GM04504 (cell line): Measurements from ENCODE around the gene RHOF.

Source experiments
- DNase-seq: peaks from one replicate; pipeline ENCODE4 v3.0.0-alpha.2; 2012; ENCODE audit warnings: low read depth

Gene RHOF, protein sequence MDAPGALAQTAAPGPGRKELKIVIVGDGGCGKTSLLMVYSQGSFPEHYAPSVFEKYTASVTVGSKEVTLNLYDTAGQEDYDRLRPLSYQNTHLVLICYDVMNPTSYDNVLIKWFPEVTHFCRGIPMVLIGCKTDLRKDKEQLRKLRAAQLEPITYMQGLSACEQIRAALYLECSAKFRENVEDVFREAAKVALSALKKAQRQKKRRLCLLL

DNA sequence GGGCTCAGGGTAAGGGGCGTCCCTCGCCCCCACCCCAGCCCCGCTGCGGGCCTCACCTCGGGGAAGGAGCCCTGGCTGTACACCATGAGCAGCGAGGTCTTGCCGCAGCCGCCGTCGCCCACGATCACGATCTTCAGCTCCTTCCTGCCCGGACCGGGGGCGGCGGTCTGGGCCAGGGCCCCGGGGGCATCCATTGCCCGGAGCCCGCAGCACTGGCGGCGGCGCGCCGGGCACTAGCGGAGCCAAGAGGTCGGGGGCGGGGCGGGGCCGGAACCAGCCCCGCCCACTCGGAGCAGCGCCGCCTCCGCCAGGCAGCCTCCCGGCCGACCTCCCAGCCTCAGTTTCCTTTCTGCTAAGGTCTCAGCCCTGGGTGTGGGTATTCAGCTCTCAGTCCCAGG lies at the start of gene RHOF:
Gene RHOF (minus strand): TSS at position 249 of the 398 bp plus-strand sequence. CDS start 55 bp downstream, at position 194.
- no peak for DNase-seq

DNA sequence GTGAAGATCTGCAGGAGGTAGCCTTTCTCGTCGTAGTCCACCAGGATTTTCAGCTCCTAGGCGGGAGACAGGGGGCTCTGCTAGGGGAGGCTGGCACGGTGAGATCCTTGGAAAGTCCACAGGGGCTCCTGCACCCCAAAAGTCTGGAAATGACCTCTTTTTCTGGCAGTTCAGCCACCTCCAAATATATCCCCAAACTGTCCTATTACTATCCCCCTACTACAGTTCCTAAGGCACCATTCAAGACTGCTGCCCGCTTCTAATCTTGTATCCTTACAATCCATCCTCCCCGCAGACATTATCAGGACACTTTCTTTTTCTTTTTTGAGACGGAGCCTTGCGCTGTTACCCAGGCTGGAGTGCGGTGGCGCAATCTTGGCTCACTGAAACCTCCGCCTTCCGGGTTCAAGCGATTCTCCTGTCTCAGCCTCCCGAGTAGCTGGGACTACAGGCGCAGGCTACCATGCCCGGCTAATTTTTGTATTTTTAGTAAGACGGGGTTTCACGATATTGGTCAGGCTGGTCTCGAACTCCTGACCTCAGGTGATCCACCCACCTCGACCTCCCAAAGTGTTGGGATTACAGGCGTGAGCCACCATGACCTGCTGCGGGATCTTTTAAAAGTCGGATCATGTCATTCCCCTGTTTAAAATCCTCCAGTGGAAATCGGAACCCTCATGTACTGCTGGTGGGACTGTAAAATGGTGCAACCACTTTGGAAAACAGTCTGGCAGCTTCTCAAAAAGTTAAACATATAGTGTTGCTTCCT lies 46.7 kb upstream of the RHOF start:
- no peak for DNase-seq

DNA sequence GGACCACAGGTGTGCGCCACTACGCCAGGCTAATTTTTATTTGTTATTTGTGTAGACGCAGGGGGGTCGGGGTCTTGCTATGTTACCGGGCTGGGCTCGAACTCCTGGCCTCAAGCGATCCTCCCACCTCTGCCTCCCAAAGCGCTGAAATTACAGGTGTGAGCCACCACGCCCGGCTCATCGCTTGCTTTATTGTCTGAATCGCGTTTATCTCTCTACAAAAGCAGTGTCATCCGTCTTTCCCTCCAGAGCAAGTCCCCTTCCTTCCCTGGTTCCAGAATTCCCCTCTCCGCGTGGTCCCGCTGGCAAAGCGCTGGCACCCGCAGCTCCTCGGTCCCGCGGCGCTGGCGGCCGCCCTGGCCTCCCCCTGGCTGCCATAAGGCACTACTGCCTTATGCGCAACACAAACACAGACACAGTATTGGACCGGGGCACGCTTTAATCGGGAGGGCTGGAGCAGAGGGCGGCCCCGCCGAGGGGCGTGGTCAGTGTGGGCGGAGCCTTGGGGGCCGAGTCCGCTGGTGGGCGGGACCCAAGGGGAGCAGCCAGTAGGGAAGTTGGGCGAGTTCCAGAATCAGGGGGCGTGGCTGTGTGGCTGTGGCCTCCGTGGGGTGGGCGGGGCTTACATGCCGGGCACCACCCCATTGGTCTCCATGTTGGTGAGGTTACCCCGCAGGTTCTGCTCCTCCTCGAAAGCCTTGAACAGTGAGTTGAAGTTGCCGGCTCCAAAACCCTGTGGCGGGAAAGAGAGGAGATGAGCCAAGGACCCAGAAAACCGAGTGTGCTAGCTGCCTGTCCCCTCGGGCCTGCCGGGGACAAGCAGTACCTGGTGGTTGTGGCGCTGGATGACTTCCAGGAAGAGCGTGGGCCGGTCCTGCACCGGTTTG lies 45.9 kb upstream of the RHOF start:
- peak; percentile 94 for DNase-seq

DNA sequence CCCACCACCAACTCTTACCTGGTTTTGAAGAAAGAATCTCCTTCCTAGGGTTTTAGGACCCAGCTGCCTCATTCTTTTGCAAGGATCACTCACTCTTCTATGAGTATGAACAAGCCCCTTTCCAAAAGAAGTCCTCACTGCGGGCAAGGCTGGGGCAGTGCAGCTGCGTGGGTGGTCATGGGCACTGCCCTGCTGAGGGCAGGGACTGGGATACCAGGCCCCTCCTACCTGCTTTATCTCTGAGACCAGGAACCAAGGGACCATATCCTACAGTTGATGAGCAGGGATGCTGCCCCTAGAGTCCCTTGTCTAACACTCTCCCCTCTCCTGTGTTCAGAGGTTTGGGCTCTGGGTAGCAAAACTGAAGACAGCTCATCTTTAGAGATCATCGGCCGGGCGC lies 44.6 kb upstream of the RHOF start:
- no peak for DNase-seq

DNA sequence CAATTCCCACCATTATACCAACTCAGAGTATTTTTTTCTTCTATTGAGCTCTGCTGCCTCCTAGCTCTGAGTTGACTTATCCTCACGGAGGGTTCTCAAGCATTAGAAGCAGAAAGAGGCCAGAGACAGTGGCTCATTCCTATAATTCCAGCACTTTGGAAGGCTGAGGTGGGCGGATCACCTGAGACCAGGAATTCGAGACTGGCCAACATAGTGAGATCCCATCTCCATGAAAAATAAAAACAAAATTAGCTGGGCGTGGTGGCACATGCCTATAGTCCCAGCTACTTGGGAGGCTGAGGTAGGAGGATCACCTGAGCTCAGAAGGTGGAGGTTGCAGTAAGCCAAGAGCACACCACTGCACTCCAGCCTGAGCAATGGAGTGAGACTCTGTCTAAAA lies 44.2 kb upstream of the RHOF start:
- no peak for DNase-seq

DNA sequence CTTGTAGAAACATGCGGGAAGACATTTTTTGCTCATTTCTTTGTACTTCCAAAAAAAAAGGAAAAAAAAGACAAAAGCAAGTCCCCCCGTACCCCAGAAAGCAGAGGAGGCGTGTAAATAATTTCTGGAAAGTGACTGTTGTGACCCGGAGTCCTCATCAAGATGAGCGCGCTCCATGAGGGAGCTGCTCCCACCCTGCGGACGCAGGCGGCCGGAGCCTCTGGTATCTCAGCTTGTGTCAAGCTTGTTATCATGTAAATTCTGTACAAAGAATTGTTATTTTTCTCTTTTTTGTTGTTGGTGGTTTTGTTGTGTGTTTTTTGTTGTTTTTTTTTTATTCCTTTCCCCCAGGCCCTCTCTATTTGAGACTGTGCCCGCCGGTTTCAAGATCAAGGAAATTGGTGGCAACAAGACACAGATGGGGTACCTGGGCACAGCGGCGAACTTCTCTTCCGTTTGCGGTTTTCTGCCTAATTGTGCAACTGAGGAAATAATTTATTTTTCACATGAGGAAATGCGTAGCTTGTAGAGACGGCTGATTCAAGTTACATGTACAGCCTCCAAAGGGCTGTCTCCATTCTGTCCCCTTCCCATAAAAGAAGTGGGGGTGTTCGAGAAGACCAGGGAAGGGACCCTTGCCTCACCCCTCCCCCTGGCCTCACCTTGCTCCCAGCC lies 38.2 kb upstream of the RHOF start:
- no peak for DNase-seq

DNA sequence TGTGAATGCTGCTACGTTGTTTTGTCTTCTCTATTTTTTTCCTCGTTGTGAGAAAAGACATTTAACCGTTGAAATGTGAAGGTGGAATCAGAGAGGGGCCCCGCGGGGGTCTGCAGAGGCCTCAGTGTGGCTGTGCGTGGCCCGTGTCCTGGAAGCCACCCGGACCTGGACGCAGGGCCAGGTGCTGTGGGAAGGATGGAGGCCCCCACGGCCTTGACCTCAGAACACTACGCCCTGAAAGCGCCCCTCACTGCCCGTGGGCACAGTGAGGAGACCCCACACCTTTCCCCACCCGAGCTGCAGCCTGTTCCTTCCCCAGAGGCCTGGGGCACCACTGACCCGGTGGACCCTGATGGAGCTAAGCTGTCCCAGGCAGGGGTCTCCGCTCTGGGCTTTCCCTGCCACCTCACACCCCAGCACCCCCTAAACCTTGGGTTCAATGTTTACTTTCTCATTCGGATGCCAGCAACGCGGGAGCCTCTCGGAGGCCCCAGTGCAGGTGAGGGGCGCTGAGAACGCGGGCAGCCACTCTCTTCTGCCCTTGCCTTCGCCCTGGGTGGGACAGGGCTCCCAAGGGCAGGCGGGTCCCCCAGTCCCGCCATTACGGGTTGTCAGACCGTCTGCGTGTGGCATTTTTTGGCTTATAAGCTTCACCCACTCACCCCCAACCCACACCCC lies 37.2 kb upstream of the RHOF start:
- DNase-seq: no peak

DNA sequence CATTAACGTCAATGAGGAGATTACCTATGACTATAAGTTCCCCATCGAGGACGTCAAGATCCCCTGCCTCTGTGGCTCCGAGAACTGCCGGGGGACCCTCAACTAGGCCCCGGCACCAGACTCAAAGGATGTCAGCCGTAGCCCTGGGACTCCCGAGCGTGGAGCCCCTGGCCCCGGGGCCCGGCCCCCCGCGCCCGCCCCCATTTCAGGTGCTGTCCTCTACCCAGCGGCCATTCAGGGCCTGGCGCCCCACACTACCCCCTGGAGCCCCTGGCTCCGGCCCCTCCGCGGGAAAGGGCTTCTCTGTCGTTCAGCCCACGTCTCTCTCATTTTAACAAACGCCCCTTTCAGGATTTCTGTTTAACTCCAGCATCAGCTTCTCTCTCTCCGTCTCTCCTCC lies 36.6 kb upstream of the RHOF start:
- DNase-seq: no peak

DNA sequence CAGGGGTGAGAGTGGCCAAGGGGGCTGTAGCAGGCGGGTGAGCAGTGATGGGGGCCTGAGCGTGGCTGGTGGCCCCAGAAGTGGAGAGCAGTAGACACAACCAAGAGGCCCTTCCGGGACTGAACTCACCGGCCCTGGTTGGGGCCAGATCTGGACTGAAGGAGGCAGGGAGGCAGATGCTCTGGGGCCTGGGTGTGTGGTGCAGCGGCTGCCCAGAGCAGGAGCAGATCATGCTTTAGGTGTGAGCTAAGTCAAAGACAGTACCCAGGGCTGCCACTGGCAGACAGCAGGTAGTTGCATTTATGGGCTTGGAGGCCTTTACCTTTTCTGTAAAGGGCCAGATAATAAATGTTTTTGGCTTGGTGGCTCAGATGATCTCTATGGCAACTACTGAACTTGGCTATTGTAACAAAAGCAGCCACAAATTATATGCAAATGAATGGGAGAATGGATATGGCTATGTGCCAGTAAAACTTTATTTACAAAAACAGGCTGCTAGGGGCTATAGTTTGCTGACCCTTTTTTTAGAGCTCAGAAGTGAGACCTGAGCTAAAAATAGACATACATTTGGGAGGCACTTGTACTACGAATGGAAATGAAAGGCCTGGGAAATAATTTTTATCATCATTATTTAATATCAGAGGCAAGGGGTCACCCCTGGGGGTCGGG lies 35.9 kb upstream of the RHOF start:
- no peak for DNase-seq

DNA sequence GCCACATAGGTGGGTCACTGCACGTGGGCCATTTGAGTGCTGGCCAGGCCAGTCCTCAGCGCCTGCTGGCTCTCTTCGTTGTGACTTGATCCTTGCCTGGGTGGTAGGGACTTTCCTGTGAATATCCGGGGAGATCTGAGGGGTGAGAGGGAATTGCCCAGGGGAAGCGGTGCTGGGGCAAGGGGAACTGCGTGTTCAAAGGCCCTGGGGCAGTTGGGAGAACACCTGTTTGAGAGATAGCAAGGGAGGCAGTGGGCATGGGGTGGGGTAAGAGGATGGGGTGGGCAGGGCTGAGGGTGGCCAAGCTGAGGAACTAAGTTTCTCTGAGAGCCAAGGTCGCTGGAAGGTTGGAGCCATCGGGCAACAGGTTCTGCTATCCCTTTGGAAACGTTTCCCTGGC lies 35.3 kb upstream of the RHOF start:
- DNase-seq: no peak

DNA sequence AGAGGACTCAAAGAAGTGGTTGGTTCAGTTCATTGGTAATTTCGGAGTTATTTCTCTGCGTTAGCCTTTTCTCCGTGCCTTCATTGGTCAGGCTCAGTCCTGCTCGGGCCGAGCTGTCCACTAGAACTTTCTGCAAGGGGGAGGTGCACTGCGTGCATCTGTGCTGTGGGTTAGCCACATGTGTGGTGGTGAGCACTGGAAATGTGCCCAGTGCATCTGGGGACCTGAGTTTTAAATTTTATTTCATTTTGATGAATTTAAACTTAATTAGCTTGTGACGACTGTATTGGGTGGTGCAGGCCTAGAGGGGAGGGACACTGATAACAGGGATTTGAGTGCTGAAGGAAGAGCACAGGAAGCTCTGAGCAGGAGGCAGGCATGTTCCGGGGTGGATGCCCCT lies 34.8 kb upstream of the RHOF start:
- DNase-seq: no peak

DNA sequence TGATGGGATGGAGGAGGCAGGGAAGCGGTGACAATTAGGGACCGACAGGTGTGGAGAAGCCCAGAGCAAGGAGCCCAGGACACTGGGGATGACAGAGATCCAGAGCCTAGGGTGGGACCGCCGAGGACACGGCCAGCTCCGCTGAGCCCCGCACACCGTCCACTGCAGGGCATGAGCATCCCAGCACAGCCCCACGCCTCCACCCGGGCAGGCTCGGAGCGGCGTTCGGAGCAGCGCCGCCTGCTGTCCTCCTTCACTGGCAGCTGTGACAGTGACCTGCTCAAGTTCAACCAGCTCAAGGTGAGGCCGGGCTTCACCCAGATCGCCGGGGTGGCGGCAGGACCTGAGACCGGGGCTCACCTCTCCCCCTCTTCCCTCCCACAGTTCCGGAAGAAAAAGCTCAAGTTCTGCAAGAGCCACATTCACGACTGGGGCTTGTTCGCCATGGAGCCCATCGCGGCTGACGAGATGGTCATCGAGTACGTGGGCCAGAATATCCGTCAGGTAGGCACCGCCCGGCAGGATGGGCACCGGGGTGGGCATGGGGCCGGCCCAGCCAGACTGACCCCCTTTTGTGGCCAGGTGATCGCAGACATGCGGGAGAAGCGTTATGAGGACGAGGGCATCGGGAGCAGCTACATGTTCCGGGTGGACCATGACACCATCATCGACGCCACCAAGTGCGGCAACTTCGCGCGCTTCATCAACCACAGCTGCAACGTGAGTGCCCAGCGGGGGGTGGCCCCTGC lies 34.0 kb upstream of the RHOF start:
- no peak for DNase-seq

DNA sequence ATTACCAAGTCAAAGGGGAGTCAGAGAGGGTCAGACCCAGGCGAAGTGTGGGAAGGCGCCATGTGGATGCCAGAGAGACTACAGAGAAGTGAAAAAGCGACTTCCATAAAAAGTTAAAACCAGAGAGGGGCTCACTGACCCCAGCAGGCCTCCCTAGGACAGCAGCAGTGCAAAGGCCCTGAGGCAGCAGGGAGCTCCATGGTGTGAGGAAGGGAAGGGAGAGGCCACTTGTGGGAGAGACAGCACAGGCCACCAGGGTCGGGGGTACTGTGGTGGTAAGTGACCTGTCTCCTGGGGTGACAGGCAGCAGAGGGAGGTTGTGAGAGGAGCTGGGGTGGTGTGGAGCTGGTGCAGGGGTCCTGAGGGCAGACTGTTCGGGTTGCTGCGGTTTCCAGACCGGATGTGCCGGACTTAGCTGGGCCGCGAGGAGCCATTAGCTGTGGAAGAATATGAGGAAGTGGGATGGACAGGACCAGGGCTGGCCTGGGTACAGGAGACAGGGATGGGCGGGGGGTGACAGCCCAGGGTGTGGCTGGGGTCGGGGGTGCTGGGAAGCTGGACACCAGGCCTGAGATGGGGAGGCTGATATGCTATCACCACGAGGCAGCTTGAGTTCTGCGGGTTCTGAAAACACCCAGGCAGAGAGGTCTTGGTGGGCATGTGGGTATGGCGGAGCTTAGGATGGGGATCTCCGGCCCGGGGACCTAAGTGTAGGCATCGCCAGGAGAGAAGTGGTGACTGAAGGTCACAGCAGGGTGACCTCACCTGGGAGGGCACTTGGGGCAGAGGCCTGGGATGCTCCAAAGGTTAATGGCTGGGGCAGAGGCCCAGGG lies 33.0 kb upstream of the RHOF start:
- DNase-seq: no peak

DNA sequence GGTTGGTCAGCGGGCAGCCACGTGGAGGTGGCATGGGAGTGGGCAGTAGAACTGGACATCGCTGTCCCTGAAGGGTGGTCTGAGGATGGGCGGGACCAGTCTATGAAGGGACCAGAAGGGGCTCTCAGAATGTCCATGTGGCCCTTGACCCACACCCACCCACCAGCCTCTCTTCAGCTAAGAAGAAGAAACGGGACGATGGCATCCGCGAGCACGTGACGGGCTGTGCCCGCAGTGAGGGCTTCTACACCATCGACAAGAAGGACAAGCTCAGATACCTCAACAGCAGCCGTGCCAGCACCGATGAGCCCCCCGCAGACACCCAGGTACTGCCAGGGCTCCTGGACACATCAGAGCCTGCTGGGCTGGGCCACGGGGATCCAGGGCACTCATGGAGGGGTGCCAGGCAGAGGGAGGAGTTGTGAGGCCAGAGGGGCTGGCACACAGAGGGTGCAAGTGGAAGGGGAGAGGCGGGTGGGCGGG lies 31.6 kb upstream of the RHOF start:
- no peak for DNase-seq

DNA sequence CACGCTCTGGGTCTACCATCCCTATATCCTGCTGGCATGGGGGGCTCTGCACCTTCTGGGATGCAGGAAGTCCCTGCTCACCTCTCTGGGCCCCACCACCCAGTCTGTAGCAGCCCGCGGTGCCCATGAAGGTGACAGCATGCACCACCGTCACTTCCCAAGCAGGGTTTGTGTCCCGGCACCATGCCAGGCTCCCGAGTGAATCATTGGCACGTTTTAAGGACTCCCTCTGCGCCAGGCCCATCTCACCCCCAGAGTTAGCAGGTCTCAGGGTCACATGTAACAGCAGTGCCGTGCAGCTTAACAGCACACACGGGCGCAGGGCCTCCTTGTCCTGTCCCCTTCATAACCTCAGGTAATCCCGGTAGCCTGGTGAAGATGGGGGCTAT lies 30.2 kb upstream of the RHOF start:
- no peak for DNase-seq

DNA sequence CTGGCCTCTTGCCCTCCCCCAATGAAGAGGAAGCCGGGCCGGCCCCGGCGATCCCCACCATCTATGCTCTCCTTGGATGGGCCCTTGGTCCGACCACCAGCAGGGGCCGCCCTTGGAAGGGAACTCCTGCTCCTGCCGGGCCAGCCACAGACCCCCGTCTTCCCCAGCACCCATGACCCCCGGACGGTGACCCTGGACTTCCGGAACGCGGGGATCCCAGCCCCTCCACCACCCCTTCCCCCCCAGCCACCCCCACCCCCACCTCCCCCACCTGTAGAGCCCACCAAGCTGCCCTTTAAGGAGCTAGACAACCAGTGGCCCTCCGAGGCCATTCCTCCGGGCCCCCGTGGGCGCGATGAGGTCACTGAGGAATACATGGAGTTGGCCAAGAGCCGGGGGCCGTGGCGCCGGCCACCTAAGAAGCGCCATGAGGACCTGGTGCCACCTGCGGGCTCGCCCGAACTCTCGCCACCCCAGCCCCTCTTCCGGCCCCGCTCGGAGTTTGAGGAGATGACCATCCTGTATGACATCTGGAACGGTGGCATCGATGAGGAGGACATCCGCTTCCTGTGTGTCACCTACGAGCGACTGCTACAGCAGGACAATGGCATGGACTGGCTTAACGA lies 29.7 kb upstream of the RHOF start:
- DNase-seq: no peak

DNA sequence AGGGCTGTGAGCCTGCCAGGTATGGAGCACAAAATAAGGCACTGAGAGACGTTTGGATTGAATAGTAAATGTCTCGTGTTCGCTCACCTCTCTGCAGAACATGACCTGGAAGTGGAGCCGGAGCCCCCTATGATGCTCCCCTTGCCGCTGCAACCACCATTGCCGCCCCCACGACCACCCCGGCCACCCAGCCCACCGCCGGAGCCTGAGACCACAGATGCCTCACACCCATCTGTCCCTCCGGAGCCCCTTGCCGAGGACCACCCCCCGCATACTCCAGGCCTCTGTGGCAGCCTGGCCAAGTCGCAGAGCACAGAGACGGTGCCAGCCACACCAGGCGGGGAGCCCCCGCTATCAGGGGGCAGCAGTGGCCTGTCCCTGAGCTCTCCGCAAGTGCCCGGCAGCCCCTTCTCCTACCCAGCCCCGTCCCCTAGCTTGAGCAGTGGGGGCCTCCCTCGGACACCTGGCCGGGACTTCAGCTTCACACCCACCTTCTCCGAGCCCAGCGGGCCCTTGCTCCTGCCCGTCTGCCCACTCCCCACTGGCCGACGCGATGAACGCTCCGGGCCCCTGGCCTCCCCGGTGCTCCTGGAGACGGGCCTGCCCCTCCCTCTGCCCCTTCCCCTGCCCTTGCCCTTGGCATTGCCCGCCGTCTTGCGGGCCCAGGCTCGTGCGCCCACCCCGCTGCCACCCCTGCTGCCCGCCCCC lies 29.1 kb upstream of the RHOF start:
- no peak for DNase-seq

DNA sequence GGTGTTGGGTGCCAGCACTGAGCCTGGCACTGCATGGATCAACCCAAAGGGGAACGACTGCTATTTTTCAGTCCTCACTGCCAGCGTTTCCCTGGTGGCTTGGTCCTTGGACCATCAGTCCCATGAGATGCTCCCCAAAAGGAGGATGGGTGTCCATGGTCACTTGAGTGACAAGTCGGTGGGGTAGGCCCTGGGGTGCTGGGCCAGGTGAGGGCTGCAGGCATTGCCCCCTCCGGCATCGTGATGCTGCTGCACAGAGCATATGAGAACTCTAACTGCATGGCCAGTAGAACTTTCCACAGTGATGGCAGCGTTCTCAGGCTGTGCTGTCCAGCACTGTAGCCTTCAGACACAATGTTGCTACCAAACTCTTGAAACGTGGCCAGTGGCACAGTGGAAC lies 26.6 kb upstream of the RHOF start:
- no peak for DNase-seq
